ENCODE results near the gene TMC5.

DNA sequence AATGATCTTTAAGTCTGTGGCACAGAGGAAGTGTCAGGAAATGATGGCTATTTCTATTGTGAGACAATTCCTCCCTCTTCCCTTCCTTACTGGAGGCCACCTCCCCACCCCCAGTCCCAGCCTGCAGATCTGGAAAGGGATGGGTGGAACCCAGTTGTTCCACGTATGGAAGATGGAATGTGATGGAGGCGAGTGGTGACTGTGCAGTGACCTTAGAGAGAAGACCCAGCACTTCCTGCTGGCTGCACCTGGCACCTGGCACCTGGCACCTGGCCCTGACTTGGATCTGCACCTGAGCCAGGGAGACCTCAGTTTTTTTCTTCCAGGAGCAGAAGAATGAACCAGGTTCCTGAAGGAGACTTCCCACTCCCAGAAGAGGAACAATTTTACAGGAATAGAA, 33.0 kb upstream of the TMC5 start:
- TF ChIP-seq EZH2 (optimal IDR thresholded peaks at IDR 0.05; ENCODE audit: low read depth, low read length), result no peak
- no peak for TF ChIP-seq CTCF (IDR thresholded peaks at IDR 0.05; ENCODE audit: low read length)
- no peak for TF ChIP-seq EZH2phosphoT487 (IDR thresholded peaks at IDR 0.05; ENCODE audit: low read length)
